ENCODE measurements around the gene TSC2. TPM values are rescaled to one million over a fixed set of nuclear protein-coding genes. Genes with fewer than 3 reads are reported as not detected.

Gene TSC2
- total RNA-seq, 4 donors from 2014 or later: 101 to 148 (median 109) TPM

- H3K4me1 ChIP-seq: peaks cover 36 to 53% of the 10 kb centered on the region in 2 donors
- no peaks in the 10 kb centered on the region for H3K27me3 ChIP-seq
- H3K9me3 ChIP-seq: no peaks in the 10 kb centered on the region
- H3K36me3 ChIP-seq: peaks cover 0 to 5% of the 10 kb centered on the region in 2 donors
- no peak for DNase-seq
- intact Hi-C loops (cut with DNase I): loop anchor here (2.0 kb wide), 1 partner anchor 19 kb away; the partner anchor contains the start of gene NHERF2
- no peak overlapping the region for H3K4me3 ChIP-seq (replicated peaks in 1 of 3)
- TF ChIP-seq POLR2A (IDR thresholded peaks at IDR 0.05) (no peak), CTCF (IDR thresholded peaks at IDR 0.05) (no peak)
- 90% methylated on average over 12 to 21 of the region's 21 CpGs for WGBS, 2 donors
- H3K27ac ChIP-seq: peak overlapping the region in 2 of 3 donors; percentile 66 to 77
Measured at GRCh38 chr16:2045965-2046892, 1.6 kb upstream of the TSC2 start.

- H3K4me1 ChIP-seq: peaks cover 29 to 47% of the 10 kb centered on the region in 2 donors
- H3K27me3 ChIP-seq: no peaks in the 10 kb centered on the region
- no peak for TF ChIP-seq CTCF (IDR thresholded peaks at IDR 0.05)
- TF ChIP-seq POLR2A (IDR thresholded peaks at IDR 0.05): no peak
- H3K4me3 ChIP-seq (replicated peaks in 1 of 3): peak overlapping the region in 2 of 3 donors; percentile 36 to 96
- WGBS, 2 donors: 23 to 38% methylated on average over 3 to 8 of the region's 8 CpGs
- DNase-seq: no peak
- peaks cover 0 to 5% of the 10 kb centered on the region in 2 donors for H3K36me3 ChIP-seq
- H3K9me3 ChIP-seq: no peaks in the 10 kb centered on the region
- intact Hi-C loops (cut with DNase I): no loop called here
- H3K27ac ChIP-seq: peak overlapping the region; percentile 11 to 77 (median 66)
Measured at GRCh38 chr16:2046893-2047329, 874 bp upstream of the TSC2 start.

DNA sequence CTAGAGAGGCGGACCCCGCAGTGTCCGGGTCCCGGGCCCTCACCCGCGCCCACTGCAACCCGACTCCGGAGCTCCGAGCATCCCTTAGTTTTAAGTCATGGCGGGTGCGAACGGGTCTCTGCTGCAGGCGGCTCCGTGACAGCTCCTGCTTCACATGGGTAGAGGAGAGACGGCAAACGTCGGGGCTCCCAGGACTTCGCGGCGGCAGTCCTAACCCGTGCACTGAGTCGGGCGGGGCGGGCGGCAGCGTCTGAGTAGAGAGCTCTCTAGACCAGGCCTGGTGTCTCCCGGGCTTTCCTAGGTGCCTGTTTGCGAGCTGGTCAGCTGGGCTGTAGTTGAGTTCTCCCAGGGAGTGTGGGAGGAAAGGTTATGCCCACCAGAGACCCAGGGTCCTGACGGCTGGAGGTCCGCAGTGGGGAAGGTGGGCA lies 345 bp downstream of the TSC2 start:
- H3K4me3 ChIP-seq (replicated peaks in 1 of 3): peak overlapping the region; percentile 9 to 96 (median 87)
- no peak for TF ChIP-seq POLR2A (IDR thresholded peaks at IDR 0.05)
- peak in 1 of 6 experiments; percentile 0 for TF ChIP-seq CTCF (IDR thresholded peaks at IDR 0.05)
- WGBS, 2 donors: 2 to 17% methylated on average over 3 to 15 of the region's 30 CpGs
- H3K9me3 ChIP-seq: no peaks in the 10 kb centered on the region
- peaks cover under 1 to 7% of the 10 kb centered on the region in 2 donors for H3K36me3 ChIP-seq
- peak overlapping the region in 2 of 3 donors; percentile 66 to 77 for H3K27ac ChIP-seq
- H3K4me1 ChIP-seq: peaks cover 20 to 36% of the 10 kb centered on the region in 2 donors
- no peak for DNase-seq
- no peaks in the 10 kb centered on the region for H3K27me3 ChIP-seq
- intact Hi-C loops (cut with DNase I): no loop called here

DNA sequence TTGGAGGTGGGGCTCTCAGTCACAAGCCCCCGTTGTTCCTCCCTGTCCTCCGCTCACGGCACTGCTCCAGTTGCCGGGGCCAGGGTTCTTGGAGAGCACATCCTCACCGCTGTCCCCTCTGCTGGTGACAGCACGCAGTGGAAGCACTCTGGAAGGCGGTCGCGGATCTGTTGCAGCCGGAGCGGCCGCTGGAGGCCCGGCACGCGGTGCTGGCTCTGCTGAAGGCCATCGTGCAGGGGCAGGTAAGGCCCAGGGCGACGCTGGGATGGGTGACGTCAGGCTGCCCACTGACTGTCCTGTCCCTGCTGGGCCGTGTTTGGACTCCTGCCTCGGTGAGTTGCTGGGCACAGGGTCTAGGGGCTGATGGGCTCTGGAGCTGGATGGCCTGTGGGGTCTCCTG lies 5.4 kb downstream of the TSC2 start:
- H3K36me3 ChIP-seq: peaks cover 10 to 20% of the 10 kb centered on the region in 2 donors

More for the DNA sequence above, 5.4 kb downstream of the TSC2 start:
- peaks cover 16 to 36% of the 10 kb centered on the region in 2 donors for H3K4me1 ChIP-seq
- DNase-seq: no peak
- no peaks in the 10 kb centered on the region for H3K9me3 ChIP-seq
- no peak overlapping the region for H3K4me3 ChIP-seq (replicated peaks in 1 of 3)
- intact Hi-C loops (cut with DNase I): no loop called here
- TF ChIP-seq CTCF (IDR thresholded peaks at IDR 0.05) (no peak), POLR2A (IDR thresholded peaks at IDR 0.05) (no peak)
- no peak overlapping the region for H3K27ac ChIP-seq
- H3K27me3 ChIP-seq: no peaks in the 10 kb centered on the region
- WGBS, 2 donors: 96 to 100% methylated on average over 3 to 10 of the region's 21 CpGs
